ENCODE data around the gene NDUFAB1.
"Not testable (repeated sequence)": the region's sequence is repeated elsewhere in the genome, so short reads cannot be mapped to it uniquely, and the experiment has no call there.

The NDUFAB1 gene

DNA sequence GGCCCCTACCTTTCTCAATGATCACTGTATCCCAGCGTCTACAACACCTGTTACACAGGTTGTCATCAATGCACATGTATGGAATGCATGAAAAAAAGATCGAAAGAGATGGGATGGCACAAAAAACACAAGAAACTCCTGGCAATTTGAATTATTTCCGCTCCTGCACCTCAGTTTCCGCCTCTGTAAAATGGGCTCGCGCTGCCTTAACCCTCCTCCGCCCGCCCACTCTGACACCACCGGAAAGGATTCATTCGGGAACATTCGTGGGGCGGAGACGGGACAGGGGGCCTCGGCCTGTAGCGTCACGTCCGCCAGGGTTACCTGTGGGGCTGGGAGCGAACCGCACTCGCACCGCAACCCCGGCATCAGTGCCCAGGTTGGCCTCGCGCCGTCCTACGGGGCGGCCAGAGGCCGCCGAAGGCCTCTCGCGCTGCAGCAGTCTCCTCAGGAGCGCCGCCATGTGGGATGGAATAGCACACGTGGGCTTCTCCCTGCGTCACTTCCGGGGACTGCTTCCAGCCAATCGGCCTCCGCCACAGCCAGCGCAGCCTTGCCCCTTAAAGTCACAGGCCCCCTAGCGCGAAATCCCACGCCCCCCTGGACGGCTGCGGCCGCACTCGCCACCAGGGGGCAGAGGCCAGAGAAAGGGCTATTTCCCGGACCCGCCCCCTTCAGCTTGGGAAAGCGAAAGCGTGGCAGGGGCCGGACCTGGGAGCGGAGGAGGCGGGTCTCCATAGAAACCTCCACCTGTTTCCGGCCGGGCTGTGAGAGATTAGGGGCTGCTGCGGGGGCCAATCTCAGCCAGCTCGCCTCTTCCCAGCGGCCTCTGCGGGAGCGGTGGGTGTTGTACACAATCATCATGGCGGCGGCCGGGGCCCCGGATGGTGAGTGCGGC lies 39.0 kb downstream of the NDUFAB1 start, which contains the start of the genes EARS2 and UBFD1:
EARS2 (minus strand) TSS at position 470 of the 898 bp plus-strand sequence; CDS start at position 463, 7 bp downstream.
UBFD1 (plus strand) TSS at position 847 of the 898 bp plus-strand sequence; CDS start at position 863, 16 bp downstream.
- DNase-seq (ENCODE audit: low spot score), result peak; percentile 99

DNA sequence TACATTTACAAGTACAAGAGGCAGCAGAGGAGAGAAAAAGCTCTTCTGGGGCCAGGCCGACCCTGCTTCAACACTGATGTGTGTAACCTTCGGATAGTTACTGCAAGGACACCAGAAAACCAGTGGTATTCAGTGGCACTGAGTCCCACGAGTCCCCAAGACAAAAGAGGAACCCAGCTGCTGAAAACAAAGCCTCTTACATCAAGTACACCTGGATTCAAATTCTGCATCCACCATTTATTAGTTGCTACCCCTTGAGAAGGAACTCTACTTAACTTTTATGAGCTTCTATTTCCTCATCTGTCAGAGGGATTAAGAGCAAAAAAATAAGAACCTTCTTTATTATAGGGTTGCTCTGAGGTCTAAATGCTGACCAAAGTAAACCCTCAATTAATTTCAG lies 41.6 kb downstream of the NDUFAB1 start:
- DNase-seq (ENCODE audit: low spot score), result no peak

DNA sequence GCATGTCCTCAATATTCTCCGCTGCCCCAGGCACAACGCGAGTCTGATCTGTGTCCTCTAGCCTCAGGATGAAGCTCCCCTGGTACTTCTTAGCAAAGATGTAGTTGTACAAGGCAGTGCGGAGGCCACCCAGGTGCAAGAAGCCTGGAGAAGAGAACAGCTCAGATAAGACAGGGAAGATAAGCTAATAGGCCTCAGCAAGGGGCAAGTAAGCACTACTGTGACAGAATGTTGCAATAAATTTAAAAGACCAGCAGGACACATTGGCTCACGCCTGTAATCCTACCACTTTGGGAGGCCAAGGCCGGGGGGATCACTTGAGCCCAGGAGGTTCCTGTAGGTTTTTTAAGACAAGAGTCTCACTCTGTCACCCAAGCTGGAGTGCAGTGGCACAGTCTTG lies 44.0 kb downstream of the NDUFAB1 start:
- DNase-seq (ENCODE audit: low spot score), result no peak

DNA sequence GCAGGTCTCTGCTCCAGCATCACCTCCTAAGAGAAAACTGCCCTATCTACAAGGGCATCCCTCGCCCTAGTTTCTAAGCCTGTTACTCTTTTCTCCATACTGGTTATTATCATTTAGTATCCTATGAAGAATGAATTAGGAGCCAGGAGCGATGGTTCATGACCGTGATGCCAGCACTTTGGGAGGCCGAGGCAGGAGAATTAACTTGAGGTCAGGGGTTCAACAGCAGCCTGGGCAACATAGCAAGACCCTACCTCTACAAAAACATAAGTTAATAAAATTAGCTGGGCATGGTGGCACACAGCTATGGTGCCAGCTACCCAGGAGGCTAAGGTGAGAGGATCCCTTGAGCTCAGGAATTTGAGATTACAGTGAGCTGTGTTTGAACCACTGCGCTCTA lies 46.2 kb downstream of the NDUFAB1 start:
- DNase-seq (ENCODE audit: low spot score), result no peak

DNA sequence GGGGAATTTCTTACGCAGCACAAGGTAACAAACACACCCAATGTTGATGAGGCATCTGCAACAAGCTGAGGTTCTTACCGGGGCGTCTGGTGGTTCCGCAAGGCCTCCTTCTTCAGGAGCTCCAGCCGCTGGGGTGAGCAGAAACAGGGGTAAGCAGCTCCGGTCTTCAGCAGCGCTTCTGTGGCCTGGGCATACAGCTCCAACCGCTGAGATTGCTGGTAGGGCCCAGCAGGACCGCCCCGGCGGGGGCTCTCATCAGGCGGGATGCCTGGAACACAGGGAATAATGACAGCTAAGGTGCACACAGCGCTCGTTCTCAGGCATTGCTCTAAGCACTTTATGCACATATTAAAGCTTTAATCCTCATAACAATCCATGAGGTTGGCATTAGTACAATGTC lies 51.7 kb downstream of the NDUFAB1 start:
- DNase-seq (ENCODE audit: low spot score), result no peak

DNA sequence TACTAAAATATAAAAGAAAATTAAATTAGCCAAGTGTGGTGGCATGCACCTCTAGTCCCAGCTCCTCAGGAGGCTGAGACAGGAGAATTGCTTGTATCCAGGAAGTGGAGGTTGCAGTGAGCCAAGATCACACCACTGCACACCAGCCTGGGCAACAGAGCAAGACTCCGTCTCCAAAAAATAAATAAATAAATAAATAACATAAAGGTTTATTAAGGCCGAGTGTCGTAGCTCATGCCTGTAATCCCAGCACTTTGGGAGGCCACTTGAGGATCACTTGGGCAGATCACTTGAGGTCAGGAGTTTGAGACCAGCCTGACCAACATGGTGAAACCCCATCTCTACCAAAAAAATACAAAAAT lies 55.3 kb downstream of the NDUFAB1 start:
- not testable (repeated sequence) for DNase-seq (ENCODE audit: low spot score)

DNA sequence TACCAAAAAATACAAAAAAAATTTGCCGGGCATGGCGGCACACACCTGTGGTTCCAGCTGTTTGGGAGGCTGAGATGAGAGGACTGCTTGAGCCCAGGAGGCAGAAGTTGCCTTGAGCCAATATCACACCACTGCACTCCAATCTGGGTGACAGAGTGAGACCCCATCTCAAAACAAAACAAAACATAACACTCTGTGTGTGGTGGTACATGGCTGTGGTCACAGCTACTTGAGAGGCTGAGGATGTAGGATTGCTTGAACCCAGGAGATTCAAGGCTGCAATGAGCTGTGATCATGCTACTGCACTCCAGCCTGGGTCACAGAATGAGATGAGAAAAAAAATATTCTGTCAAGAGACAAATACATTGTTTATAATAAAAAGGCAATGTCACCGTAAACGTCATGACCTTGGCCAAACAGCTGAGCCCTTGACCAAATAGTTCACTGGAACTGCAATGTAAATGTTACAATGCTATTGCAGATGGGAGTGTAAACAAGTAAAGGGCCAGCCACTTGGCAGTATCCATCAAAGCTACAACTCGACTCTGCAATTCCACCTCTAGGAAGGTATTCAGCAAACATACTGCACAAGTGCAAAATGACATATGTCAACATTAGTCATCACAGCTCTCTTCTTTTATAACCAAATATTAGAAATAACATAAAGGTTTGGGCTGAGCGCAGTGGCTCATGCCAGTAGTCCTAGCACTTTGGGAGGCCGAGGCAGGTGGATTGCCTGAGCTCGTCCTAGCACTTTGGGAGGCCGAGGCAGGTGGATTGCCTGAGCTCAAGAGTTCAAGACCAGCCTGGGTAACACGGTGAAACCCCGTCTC lies 55.9 kb downstream of the NDUFAB1 start:
- no peak for DNase-seq (ENCODE audit: low spot score)

DNA sequence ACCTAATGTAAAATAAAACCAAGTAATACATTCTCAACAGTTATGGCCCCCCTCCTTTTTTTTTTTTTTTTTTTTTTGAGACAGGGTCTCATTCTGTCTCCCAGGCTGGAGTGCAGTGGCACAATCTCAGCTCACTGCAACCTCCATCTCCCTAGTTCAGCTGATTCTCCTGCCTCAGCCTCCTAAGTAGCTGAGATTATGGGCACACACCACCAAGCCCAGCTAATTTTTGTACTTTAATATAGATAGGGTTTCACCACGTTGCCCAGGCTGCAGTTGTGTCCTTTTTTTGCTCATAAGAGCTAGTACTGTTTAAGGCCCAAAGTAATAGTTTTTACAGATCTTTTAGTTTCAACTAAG lies 57.2 kb downstream of the NDUFAB1 start:
- DNase-seq (ENCODE audit: low spot score), result no peak

DNA sequence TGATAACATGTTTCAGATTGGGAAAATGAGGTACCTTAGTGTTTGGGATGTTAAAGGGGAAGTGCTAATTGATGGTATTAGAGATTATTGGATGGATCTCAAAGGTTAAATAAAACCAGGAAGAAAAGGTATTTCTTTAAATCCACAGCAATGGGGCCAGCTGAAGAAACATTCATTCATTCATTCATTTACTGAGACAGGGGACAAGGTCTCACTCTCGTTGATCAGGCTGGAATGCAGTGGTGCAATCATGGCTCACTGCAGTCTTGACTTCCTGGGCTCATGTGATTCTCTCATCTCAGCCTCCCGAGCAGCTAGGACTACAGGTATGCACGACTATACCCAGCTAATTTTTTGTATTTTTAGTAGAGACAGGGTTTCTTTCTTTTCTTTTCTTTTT lies 58.7 kb downstream of the NDUFAB1 start:
- no peak for DNase-seq (ENCODE audit: low spot score)

DNA sequence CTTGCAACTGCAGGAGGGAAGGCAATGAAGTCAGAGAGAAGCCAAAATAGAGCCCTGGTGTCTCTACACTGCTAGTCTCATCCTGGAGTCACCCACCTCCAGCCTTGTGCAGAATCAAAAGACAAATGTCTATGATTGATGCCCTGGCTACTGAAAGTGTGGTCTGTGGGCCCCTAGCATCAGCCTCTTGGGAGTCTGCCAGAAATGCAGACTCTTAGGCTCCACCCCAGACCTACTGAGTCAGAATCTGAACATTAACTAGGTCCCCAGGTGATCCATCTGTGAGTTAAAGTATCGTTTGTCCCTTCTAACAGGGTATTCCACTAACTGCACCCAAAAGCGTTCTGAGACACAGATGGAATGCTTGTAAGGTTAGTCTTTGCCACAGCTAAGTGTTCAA lies 60.2 kb downstream of the NDUFAB1 start:
- DNase-seq (ENCODE audit: low spot score), result no peak

DNA sequence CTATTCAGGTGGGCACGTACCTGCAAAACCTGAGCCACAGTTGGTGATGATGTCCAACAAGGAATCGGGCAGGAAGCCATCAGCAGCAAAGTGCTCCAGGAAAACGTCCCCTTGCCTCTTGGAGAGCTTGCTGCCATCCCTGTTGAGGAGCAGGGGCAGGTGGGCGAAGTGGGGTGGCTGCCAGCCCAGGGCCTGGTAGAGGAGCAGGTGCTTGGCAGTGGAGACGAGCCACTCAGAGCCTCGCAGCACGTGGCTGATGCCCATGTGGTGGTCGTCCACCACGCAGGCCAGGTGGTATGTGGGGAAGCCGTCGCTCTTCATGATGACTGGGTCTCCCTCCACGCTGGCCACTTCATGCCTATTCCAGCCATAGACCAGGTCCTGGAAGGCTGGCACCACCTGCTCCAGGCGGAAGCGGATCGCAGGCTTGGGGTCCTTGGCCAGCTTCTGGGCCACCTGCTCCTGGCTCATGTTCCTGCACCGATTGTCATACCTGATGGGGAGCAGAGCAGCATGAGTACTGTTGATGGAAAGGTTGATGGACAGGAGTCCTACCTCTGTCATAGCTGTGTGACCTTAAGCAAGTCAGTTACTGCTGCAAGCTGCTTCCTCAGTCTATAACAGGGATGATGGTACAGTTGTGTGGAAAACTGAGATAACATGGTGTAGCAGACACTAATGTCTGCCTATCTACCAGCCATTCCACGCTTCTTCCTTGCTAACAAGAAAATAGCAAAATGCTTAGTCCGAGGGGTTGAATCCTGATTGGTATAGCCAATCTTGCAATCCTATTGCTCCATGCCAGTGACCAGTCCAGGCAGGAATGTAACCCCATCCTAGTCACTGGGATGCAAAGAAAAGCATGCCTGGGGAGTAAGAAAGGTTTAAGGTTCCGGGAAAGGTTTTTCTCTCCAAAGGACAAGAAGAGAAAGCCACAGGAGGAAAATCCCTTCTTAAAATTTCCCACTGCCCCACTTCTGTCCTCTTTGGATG lies 61.0 kb downstream of the NDUFAB1 start:
- DNase-seq (ENCODE audit: low spot score), result no peak

DNA sequence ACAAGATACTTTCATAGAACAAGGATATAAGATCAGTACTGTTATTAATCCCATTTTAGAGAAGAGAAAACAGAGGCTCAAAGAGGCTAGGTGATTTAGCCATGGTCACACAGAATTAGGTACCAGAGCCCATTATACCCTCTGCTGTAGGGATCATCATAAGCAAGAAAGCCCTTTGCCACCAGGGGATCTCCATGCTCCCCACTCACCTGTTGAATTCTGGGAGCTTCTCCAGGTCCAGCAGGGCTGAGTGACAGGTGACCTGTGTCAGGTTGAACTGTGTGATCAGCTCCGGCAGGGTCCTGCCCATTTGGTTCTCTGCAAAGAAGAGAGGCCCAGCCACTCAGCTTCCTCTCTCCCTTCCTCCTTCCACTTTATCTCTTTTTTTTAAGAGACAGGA lies 63.7 kb downstream of the NDUFAB1 start:
- no peak for DNase-seq (ENCODE audit: low spot score)
